K562 (cell line): ENCODE measurements around the gene TMEM179. TPM values are rescaled to one million over a fixed set of nuclear protein-coding genes. Genes with fewer than 3 reads are reported as not detected.

Experiments used
- RB1 ChIP-seq: fragments of 450-650 bp; IDR thresholded peaks from 2 replicates; pipeline ENCODE4 v1.6.1; 2017; ENCODE audit warnings: low read depth, mild to moderate bottlenecking
- STAG1 ChIP-seq: sonication (generic); formaldehyde crosslinking; IDR thresholded peaks from 2 replicates; pipeline ENCODE4 v1.5.0; 2020; ENCODE audit warnings: missing genetic modification reagents, borderline replicate concordance
- ZNF79 ChIP-seq: fragments of 250-450 bp; sonication (Bioruptor Pico); IDR thresholded peaks from 2 replicates; pipeline ENCODE4 v1.4.0; 2020; ENCODE audit warnings: low read depth, mild to moderate bottlenecking, moderate library complexity
- polyA plus RNA-seq, 8 experiments: library from polyadenylated mRNA; depleted of rRNA in 4 of 8; stranded (reverse) in 5 of 8; unstranded in 3 of 8; fragments of >200 nt; fragmentation: Nextera tagmentation in 2 of 8; fragmentation: Illumina TruSeq in 1 of 8; extraction: Ambion mirVana in 2 of 8; extraction: Trizol in 1 of 8; gene quantifications; 2 replicates each; pipeline versions ENCODE4 v1.2.1 to v1.2.3, GENCODE V29; 2011 to 2014; ENCODE audit warnings: inconsistent platforms in 1 of 8, missing spikeins in 1 of 8
- total RNA-seq, 7 experiments: library from RNA; depleted of rRNA in 6 of 7; stranded (reverse); fragments of >200 nt in 6 of 7; fragmentation: Illumina TruSeq in 2 of 7; extraction: Trizol in 2 of 7; gene quantifications; 2 replicates each; pipeline versions ENCODE4 v1.2.1 to v1.2.3, GENCODE V29; 2011 to 2021; ENCODE audit warnings: low replicate concordance in 1 of 7
- TF ChIP-seq, protein P1 (sequence below), 2 experiments: fragments of 450-650 bp; formaldehyde crosslinking in 1 of 2; IDR thresholded peaks; 2 replicates each; pipeline versions ENCODE4 v1.4.0 to v1.6.1; 2014 to 2020; ENCODE audit warnings: mild to moderate bottlenecking in 2 of 2, borderline replicate concordance in 1 of 2, low read depth in 1 of 2

The TMEM179 gene
- total and polyA plus RNA-seq, 9 of the 15 experiments (the other 6 are each of a cell fraction or from before 2014, with no cell fraction given) = not detected

DNA sequence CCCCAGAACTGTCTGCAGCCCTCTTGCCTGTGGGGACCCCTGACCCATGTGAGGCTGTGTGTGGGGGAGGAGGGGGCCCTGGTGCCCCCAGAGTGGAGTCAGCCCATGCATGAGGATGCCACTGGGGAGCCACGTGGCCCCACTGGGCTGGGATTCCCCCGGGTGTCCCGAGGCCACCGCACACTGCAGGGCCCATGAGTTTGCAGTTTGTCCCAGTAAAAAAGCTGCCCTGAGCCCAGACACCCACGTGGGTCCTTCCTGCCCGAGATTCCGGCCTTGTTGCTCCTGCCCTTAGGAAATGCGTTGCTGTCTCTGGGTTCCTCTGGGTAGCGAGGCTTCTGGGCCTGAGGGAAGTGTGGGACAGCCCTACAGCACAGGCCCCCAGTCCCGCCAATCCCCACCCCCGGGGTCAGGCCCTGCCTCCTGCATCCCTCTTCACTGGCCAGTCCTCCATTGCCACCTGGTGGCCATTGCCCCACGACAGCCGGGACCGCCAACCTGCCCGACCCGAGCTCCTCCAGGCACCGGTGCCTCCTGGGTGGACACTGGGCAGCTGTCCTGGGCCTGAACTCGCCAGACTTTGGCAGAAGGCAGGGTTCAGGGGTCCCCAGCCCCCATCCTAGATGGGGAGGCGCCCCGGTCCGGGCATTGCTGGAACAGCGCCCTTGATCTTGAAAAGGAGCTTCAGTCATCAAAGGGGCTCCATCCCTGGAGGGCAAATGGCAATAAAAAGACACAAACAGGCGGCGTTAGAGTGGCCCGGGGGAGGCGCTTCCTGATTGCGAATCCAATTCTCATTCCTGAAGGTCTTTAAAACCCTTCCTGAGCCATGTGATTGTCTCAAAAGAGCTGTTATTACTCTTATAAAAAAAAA is 40.6 kb downstream of the TMEM179 start (continued):
- TF ChIP-seq, protein P1, sequence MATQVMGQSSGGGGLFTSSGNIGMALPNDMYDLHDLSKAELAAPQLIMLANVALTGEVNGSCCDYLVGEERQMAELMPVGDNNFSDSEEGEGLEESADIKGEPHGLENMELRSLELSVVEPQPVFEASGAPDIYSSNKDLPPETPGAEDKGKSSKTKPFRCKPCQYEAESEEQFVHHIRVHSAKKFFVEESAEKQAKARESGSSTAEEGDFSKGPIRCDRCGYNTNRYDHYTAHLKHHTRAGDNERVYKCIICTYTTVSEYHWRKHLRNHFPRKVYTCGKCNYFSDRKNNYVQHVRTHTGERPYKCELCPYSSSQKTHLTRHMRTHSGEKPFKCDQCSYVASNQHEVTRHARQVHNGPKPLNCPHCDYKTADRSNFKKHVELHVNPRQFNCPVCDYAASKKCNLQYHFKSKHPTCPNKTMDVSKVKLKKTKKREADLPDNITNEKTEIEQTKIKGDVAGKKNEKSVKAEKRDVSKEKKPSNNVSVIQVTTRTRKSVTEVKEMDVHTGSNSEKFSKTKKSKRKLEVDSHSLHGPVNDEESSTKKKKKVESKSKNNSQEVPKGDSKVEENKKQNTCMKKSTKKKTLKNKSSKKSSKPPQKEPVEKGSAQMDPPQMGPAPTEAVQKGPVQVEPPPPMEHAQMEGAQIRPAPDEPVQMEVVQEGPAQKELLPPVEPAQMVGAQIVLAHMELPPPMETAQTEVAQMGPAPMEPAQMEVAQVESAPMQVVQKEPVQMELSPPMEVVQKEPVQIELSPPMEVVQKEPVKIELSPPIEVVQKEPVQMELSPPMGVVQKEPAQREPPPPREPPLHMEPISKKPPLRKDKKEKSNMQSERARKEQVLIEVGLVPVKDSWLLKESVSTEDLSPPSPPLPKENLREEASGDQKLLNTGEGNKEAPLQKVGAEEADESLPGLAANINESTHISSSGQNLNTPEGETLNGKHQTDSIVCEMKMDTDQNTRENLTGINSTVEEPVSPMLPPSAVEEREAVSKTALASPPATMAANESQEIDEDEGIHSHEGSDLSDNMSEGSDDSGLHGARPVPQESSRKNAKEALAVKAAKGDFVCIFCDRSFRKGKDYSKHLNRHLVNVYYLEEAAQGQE (IDR thresholded peaks at IDR 0.05; ENCODE audit: borderline replicate concordance) = peak; percentile 67
- TF ChIP-seq, protein P1 (CRISPR knock-in tag; IDR thresholded peaks at IDR 0.05; ENCODE audit: low read depth) = no peak
- TF ChIP-seq ZNF79 (CRISPR knock-in tag) (no peak), RB1 (peak; percentile 36; the same call in 1 of the 2 replicates), STAG1 (CRISPR knock-in tag) (peak; percentile 70; the same call in 1 of the 2 replicates)
